A549 (cell line): Measurements from ENCODE around the gene ARG2. TPM values are rescaled to one million over a fixed set of nuclear protein-coding genes. Genes with fewer than 3 reads are reported as not detected.
A peak's percentile ranks its signal among the peaks of the same experiment; 100 is the strongest.

Experiments
- ATAC-seq, 2 experiments: fragments of 200-7000 bp in 1 of 2; fragments of >200 bp in 1 of 2; cut with Nextera tagmentation in 1 of 2; cut with Tn5 transposase in 1 of 2; 3 replicates each; pipeline versions ENCODE4 v1.8.0 to v1.9.1; 2018 to 2020; ENCODE audit warnings: mild to moderate bottlenecking in 1 of 2, moderate library complexity in 1 of 2
- CTCF ChIA-PET: fragments of 300-600 bp; sonication (Branson Sonifier 250); formaldehyde crosslinking; extraction: SDS; loops from one replicate; lab custom pipeline; 2021; ENCODE audit warnings: antibody characterized with exemption, inconsistent platforms; lab: Yijun Ruan, JAX
- POLR2A ChIA-PET: fragments of 350-600 bp; formaldehyde crosslinking; extraction: SDS; loops from one replicate; lab custom pipeline; 2021; ENCODE audit warnings: antibody characterized with exemption, inconsistent platforms; lab: Yijun Ruan, JAX
- DNase-seq, 2 experiments: peaks; one replicate each; pipeline versions ENCODE4 v3.0.0 to v3.0.0-alpha.2; 2011 to 2016; ENCODE audit warnings: low read depth in 1 of 2, low spot score in 1 of 2
- FAIRE-seq: peaks from 2 replicates; lab custom pipeline; 2011; peaks lifted over from hg19 to GRCh38; lab: Jason Lieb, UNC
- H3K27ac ChIP-seq, 2 experiments: fragments of >200 bp; sonication (Bioruptor Twin); formaldehyde crosslinking; 3 replicates each; pipeline ENCODE4 v1.5.1; 2016 to 2017
- H3K4me1 ChIP-seq: fragments of >200 bp; sonication (Bioruptor Twin); formaldehyde crosslinking; 3 replicates; pipeline ENCODE4 v1.6.1; 2016
- H3K4me2 ChIP-seq: fragments of >200 bp; sonication (Bioruptor Twin); formaldehyde crosslinking; 3 replicates; pipeline ENCODE4 v1.6.1; 2016
- H3K4me3 ChIP-seq: fragments of >200 bp; sonication (Bioruptor Twin); formaldehyde crosslinking; 3 replicates; pipeline ENCODE4 v1.5.1; 2016
- H3K9me3 ChIP-seq: fragments of >200 bp; sonication (Bioruptor Twin); formaldehyde crosslinking; 3 replicates; pipeline ENCODE4 v1.6.1; 2016
- BHLHE40 ChIP-seq: IDR thresholded peaks from 2 replicates; pipeline ENCODE4 v1.6.1; 2012; ENCODE audit warnings: low read depth, low read length, inconsistent platforms
- CBX2 ChIP-seq: fragments of 200-600 bp; sonication (generic); IDR thresholded peaks from 2 replicates; pipeline ENCODE4 v1.6.1; 2016; ENCODE audit warnings: low read depth, mild to moderate bottlenecking, borderline replicate concordance
- CEBPB ChIP-seq, 2 experiments: fragments of >200 bp in 1 of 2; sonication (Bioruptor Twin) in 1 of 2; formaldehyde crosslinking in 1 of 2; IDR thresholded peaks; 2 replicates each; pipeline ENCODE4 v1.6.1; 2012 to 2016
- CHD2 ChIP-seq: fragments of 150-350 bp; IDR thresholded peaks from 2 replicates; pipeline ENCODE4 v1.6.1; 2014; ENCODE audit warnings: low read length; ENCODE audit not compliant: partially characterized antibody
- EHMT2 ChIP-seq: fragments of 200-600 bp; sonication (generic); IDR thresholded peaks from 2 replicates; pipeline ENCODE4 v1.6.1; 2016; ENCODE audit warnings: antibody characterized with exemption, low read depth, mild to moderate bottlenecking, moderate library complexity
- ESRRA ChIP-seq: fragments of 150-350 bp; IDR thresholded peaks from 2 replicates; pipeline ENCODE4 v1.6.1; 2014; ENCODE audit warnings: mild to moderate bottlenecking, low read length, borderline replicate concordance
- FOSL2 ChIP-seq, 2 experiments: fragments of 450-650 bp in 1 of 2; fragments of >200 bp in 1 of 2; sonication (Bioruptor Twin) in 1 of 2; formaldehyde crosslinking; IDR thresholded peaks; 2 replicates each; pipeline versions ENCODE4 v1.5.0 to v1.6.1; 2016 to 2020; ENCODE audit warnings: mild to moderate bottlenecking in 1 of 2, moderate library complexity in 1 of 2
- GATA3 ChIP-seq: IDR thresholded peaks from 2 replicates; pipeline ENCODE4 v1.6.1; 2012; ENCODE audit warnings: borderline replicate concordance
- HEYL ChIP-seq: fragments of 250-450 bp; sonication (Bioruptor Pico); IDR thresholded peaks from 2 replicates; pipeline ENCODE4 v1.8.0; 2021; ENCODE audit warnings: mild to moderate bottlenecking, moderate library complexity
- HOXA7 ChIP-seq: fragments of 250-450 bp; sonication (Bioruptor Pico); IDR thresholded peaks from 2 replicates; pipeline ENCODE4 v1.5.0; 2020; ENCODE audit warnings: mild to moderate bottlenecking, moderate library complexity
- HOXB13 ChIP-seq: fragments of 250-450 bp; sonication (Bioruptor Pico); IDR thresholded peaks from 2 replicates; pipeline ENCODE4 v1.5.0; 2020; ENCODE audit warnings: low read depth, mild to moderate bottlenecking, moderate library complexity
- KDM5A ChIP-seq: fragments of 200-600 bp; sonication (generic); IDR thresholded peaks from 2 replicates; pipeline ENCODE4 v1.6.1; 2016; ENCODE audit warnings: antibody characterized with exemption, mild to moderate bottlenecking
- MYC ChIP-seq: IDR thresholded peaks from 2 replicates; pipeline ENCODE4 v1.6.1; 2012; ENCODE audit warnings: mild to moderate bottlenecking, inconsistent platforms, low read length, improper control_type of control experiment, borderline replicate concordance
- NPAS2 ChIP-seq: fragments of 250-450 bp; sonication (Bioruptor Pico); IDR thresholded peaks from 2 replicates; pipeline ENCODE4 v1.8.0; 2022; ENCODE audit warnings: mild to moderate bottlenecking, moderate library complexity, borderline replicate concordance
- NR3C1 ChIP-seq: fragments of >200 bp; sonication (Bioruptor Twin); formaldehyde crosslinking; IDR thresholded peaks from 3 replicates; pipeline ENCODE4 v1.6.1; 2017
- PHF8 ChIP-seq: fragments of 200-600 bp; sonication (generic); IDR thresholded peaks from 2 replicates; pipeline ENCODE4 v1.6.1; 2016; ENCODE audit warnings: low read depth, mild to moderate bottlenecking, antibody characterized with exemption, moderate library complexity, borderline replicate concordance
- POLR2A ChIP-seq: IDR thresholded peaks from 2 replicates; pipeline ENCODE4 v1.6.1; 2012; ENCODE audit warnings: mild to moderate bottlenecking, low read length
- RAD21 ChIP-seq, 2 experiments: fragments of >200 bp in 1 of 2; sonication (Bioruptor Twin) in 1 of 2; formaldehyde crosslinking in 1 of 2; IDR thresholded peaks in 1 of 2; conservative IDR thresholded peaks in 1 of 2; 2 replicates in 1 of 2; 3 replicates in 1 of 2; pipeline ENCODE4 v1.6.1; 2012 to 2018; ENCODE audit warnings: inconsistent platforms in 1 of 2
- RCOR1 ChIP-seq: fragments of 150-350 bp; IDR thresholded peaks from 2 replicates; pipeline ENCODE4 v1.6.1; 2014; ENCODE audit warnings: antibody characterized with exemption, low read length, low read depth
- RNF2 ChIP-seq: fragments of 200-600 bp; sonication (generic); IDR thresholded peaks from 2 replicates; pipeline ENCODE4 v1.6.1; 2016; ENCODE audit warnings: low read depth, mild to moderate bottlenecking, antibody characterized with exemption, moderate library complexity, borderline replicate concordance
- TP53 ChIP-seq: fragments of 250-450 bp; sonication (Bioruptor Pico); IDR thresholded peaks from 2 replicates; pipeline ENCODE4 v1.5.0; 2021; ENCODE audit warnings: mild to moderate bottlenecking, moderate library complexity
- ZC3H11A ChIP-seq: fragments of 450-650 bp; IDR thresholded peaks from 2 replicates; pipeline ENCODE4 v1.6.1; 2014; ENCODE audit warnings: antibody characterized with exemption, mild to moderate bottlenecking
- ZFP36 ChIP-seq: fragments of 450-650 bp; IDR thresholded peaks from 2 replicates; pipeline ENCODE4 v1.6.1; 2014; ENCODE audit warnings: borderline replicate concordance; ENCODE audit not compliant: partially characterized antibody
- ZSCAN20 ChIP-seq: fragments of 250-450 bp; sonication (Bioruptor Pico); IDR thresholded peaks from 2 replicates; pipeline ENCODE4 v1.8.0; 2022; ENCODE audit warnings: mild to moderate bottlenecking, moderate library complexity
- WGBS: methylation state at CpG from one replicate; pipeline ENCODE4 v1.1.6; 2017; ENCODE audit errors: missing lambda C conversion rate; 5-methylcytosine and 5-hydroxymethylcytosine counted together
- polyA plus RNA-seq, 4 experiments: library from polyadenylated mRNA; depleted of rRNA in 3 of 4; stranded (reverse); fragments of >200 nt; fragmentation: RNase III in 1 of 4; extraction: RNeasy Plus Mini Kit Qiagen cat#74134 plus additional on column Dnase treatment in 1 of 4; gene quantifications; 2 replicates in 3 of 4; 3 replicates in 1 of 4; pipeline ENCODE4 v1.2.3, GENCODE V29; 2011 to 2017
- TF ChIP-seq, protein P1 (sequence below): fragments of >200 bp; sonication (Bioruptor Twin); formaldehyde crosslinking; IDR thresholded peaks from 3 replicates; pipeline ENCODE4 v1.5.1; 2016
- TF ChIP-seq, protein P2 (sequence below): IDR thresholded peaks from 2 replicates; pipeline ENCODE4 v1.6.1; 2012
- TF ChIP-seq, protein P3 (sequence below): fragments of 200-600 bp; sonication (generic); IDR thresholded peaks from 2 replicates; pipeline ENCODE4 v1.6.1; 2016; ENCODE audit warnings: antibody characterized with exemption, mild to moderate bottlenecking, moderate library complexity
- TF ChIP-seq, protein P4 (sequence below): fragments of 250-450 bp; sonication (Bioruptor Pico); IDR thresholded peaks from 2 replicates; pipeline ENCODE4 v1.5.0; 2020; ENCODE audit warnings: low read depth, mild to moderate bottlenecking, moderate library complexity

ARG2 gene
- polyA plus RNA-seq, 2 of the 4 experiments (the other 2 are of a cell fraction): 1.8 to 2.5 TPM

DNA sequence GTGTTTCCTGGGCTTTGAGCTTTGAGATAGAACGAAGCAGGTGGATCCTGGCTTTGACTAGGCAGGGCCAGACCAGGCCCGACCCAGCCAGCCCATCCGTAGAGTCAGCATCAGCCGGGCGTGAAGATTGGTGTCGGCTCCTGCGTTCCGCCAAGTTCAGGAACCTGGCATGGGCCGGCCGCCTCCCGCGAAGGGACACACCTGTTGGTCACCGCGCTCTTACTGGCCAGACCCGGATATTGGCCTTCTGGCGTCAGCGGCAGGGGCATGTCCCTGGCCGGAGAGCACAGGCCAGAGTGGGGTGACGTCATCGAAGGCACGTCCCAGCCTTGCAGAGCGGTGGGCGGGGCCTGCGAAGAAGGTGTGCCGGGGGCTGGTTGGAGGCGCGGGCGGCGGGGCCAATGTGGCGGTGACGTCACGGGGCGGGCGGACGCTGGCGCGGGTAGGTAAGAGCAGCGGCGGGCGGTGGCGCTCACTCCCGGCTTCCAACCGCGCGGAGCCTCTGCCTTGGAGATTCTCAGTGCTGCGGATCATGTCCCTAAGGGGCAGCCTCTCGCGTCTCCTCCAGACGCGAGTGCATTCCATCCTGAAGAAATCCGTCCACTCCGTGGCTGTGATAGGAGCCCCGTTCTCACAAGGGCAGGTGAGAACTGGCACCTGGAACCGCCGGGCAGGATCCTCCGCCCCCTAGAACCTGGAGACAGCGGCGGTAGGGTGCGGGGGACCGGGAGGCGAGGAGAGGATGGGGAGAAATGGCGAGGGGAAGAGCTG lies at the start of gene ARG2 (continued):
- TF ChIP-seq ESRRA (no peak), NPAS2 (CRISPR knock-in tag) (no peak), RNF2 (no peak)

DNA sequence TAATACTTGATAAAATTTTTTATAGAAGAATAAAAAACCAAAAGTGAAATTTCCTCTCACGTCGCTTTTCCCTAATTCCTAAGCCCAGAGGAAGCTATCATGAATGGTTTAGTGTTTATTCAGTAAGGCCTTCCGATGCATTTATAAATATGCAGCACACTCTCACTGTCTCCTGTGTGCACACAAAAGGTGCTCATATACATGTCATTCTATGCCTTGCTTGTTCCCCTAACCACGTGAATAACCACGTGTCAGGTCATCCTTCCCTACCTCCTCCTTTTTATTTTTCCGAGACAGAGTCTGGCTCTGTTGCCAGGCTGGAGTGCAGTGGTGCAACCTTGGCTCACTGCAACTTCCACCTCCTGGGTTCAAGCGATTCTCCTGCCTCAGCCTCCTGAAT lies 49.3 kb upstream of the ARG2 start:
- H3K9me3 ChIP-seq: no peaks in the 10 kb centered on the region
- ChIA-PET CTCF (interaction anchor here (0.6 to 31.9 kb wide), 21 partner anchors 11 to 1423 kb away, joined by 3 to 517 read pairs (median 9); partner anchors contain the start of gene PLEKHH1), POLR2A (interaction anchor here (1.3 kb wide), 1 partner anchor 43 kb away, joined by 6 read pairs; no protein-coding TSS in a partner anchor)
- no peak for ATAC-seq
- FAIRE-seq: no peak
- DNase-seq: no peak
- no peak overlapping the region for H3K4me2 ChIP-seq
- no peaks in the 10 kb centered on the region for H3K4me1 ChIP-seq
- no peak overlapping the region for H3K27ac ChIP-seq
- WGBS: 87% methylated on average over 7 of the region's 7 CpGs
- TF ChIP-seq KDM5A (no peak), HEYL (no peak), HOXB13 (CRISPR knock-in tag) (no peak), ZC3H11A (no peak), POLR2A (no peak), TP53 (CRISPR knock-in tag) (no peak), NR3C1 (no peak), CHD2 (no peak), EHMT2 (no peak), PHF8 (no peak), ZSCAN20 (CRISPR knock-in tag) (no peak), FOSL2 (IDR thresholded peaks at IDR 0.05) (no peak), FOSL2 (CRISPR knock-in tag; IDR thresholded peaks at IDR 0.05) (no peak), HOXA7 (no peak), ZFP36 (no peak), CEBPB (IDR thresholded peaks at IDR 0.05) (no peak), NPAS2 (CRISPR knock-in tag) (no peak), CBX2 (no peak), MYC (no peak)
- TF ChIP-seq, all 56 proteins: peak for 0
- no peak overlapping the region for H3K4me3 ChIP-seq

DNA sequence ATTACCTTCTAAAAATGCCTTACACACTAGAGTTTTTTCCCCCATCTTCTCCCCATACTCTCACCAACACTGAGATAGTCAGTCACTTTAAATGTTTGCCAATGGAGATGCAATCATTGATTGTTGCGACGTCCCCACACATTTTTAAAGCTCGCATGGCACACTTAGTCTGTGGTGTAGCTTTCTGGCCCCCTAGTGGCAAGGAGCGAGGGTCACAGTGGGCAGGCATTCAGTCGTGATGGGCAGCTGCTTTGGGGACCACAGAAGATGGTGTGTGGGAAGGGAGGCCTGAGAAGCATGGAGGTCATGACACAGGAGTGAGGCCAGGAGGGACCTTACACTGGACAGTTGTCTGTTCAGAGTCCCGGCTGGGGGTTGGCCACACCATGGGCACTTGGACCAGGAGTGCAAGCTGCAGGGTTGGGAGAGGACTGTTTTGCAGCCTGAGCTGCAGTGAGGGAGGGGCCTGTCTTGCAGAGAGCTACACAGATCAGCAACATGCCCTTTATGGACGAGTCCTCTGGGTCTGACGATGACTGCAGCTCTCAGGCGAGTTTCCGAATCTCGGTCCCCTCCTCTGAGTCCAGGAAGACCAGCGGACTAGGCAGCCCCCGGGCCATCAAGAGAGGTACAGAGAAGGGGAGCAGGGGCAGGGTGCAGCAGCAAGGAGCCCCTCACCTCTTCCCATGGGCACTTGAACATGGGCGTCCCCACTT lies 48.3 kb upstream of the ARG2 start:
- DNase-seq (peak; percentile 55 to 67), ATAC-seq (peak; percentile 92 to 98), FAIRE-seq (no peak)
- no peak overlapping the region for H3K27ac ChIP-seq
- H3K4me1 ChIP-seq: no peaks in the 10 kb centered on the region
- H3K4me2 ChIP-seq: no peak overlapping the region
- ChIA-PET CTCF (interaction anchor here (0.6 to 31.9 kb wide), 50 partner anchors 10 to 1212 kb away, joined by 3 to 517 read pairs (median 4); partner anchors contain the start of gene PLEKHH1), POLR2A (interaction anchor here (1.0 to 1.3 kb wide), 3 partner anchors 28 to 144 kb away, joined by 3 to 6 read pairs (median 3); partner anchors contain the start of gene PIGH)
- WGBS: 14% methylated on average over 9 of the region's 14 CpGs
- H3K9me3 ChIP-seq: no peaks in the 10 kb centered on the region
- H3K4me3 ChIP-seq: no peak overlapping the region
- TF ChIP-seq HEYL: no peak
- peak; percentile 74 to 86 for TF ChIP-seq RAD21 (conservative IDR thresholded peaks at IDR 0.05 in 1 of 2, IDR thresholded peaks at IDR 0.05 in 1 of 2)
- TF ChIP-seq POLR2A: no peak
- no peak for TF ChIP-seq RCOR1
- TF ChIP-seq, protein P1, sequence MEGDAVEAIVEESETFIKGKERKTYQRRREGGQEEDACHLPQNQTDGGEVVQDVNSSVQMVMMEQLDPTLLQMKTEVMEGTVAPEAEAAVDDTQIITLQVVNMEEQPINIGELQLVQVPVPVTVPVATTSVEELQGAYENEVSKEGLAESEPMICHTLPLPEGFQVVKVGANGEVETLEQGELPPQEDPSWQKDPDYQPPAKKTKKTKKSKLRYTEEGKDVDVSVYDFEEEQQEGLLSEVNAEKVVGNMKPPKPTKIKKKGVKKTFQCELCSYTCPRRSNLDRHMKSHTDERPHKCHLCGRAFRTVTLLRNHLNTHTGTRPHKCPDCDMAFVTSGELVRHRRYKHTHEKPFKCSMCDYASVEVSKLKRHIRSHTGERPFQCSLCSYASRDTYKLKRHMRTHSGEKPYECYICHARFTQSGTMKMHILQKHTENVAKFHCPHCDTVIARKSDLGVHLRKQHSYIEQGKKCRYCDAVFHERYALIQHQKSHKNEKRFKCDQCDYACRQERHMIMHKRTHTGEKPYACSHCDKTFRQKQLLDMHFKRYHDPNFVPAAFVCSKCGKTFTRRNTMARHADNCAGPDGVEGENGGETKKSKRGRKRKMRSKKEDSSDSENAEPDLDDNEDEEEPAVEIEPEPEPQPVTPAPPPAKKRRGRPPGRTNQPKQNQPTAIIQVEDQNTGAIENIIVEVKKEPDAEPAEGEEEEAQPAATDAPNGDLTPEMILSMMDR: peak; percentile 80
- TF ChIP-seq, protein P2, sequence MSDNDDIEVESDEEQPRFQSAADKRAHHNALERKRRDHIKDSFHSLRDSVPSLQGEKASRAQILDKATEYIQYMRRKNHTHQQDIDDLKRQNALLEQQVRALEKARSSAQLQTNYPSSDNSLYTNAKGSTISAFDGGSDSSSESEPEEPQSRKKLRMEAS: no peak
- TF ChIP-seq, protein P3, sequence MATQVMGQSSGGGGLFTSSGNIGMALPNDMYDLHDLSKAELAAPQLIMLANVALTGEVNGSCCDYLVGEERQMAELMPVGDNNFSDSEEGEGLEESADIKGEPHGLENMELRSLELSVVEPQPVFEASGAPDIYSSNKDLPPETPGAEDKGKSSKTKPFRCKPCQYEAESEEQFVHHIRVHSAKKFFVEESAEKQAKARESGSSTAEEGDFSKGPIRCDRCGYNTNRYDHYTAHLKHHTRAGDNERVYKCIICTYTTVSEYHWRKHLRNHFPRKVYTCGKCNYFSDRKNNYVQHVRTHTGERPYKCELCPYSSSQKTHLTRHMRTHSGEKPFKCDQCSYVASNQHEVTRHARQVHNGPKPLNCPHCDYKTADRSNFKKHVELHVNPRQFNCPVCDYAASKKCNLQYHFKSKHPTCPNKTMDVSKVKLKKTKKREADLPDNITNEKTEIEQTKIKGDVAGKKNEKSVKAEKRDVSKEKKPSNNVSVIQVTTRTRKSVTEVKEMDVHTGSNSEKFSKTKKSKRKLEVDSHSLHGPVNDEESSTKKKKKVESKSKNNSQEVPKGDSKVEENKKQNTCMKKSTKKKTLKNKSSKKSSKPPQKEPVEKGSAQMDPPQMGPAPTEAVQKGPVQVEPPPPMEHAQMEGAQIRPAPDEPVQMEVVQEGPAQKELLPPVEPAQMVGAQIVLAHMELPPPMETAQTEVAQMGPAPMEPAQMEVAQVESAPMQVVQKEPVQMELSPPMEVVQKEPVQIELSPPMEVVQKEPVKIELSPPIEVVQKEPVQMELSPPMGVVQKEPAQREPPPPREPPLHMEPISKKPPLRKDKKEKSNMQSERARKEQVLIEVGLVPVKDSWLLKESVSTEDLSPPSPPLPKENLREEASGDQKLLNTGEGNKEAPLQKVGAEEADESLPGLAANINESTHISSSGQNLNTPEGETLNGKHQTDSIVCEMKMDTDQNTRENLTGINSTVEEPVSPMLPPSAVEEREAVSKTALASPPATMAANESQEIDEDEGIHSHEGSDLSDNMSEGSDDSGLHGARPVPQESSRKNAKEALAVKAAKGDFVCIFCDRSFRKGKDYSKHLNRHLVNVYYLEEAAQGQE: no peak
- no peak for TF ChIP-seq BHLHE40
- no peak for TF ChIP-seq GATA3
- TF ChIP-seq, protein P4, sequence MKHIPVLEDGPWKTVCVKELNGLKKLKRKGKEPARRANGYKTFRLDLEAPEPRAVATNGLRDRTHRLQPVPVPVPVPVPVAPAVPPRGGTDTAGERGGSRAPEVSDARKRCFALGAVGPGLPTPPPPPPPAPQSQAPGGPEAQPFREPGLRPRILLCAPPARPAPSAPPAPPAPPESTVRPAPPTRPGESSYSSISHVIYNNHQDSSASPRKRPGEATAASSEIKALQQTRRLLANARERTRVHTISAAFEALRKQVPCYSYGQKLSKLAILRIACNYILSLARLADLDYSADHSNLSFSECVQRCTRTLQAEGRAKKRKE: no peak
